PC-9 (cell line): ENCODE data around the gene KIF22.

Experiments
- CTCF ChIP-seq: fragments of 200-600 bp; sonication (generic); conservative IDR thresholded peaks from 2 replicates; pipeline ENCODE4 v1.6.1; 2017; ENCODE audit warnings: mixed run types, antibody characterized with exemption, mild to moderate bottlenecking, moderate library complexity
- EZH2 ChIP-seq: fragments of 200-600 bp; sonication (generic); IDR thresholded peaks from 2 replicates; pipeline ENCODE4 v1.8.0; 2017; ENCODE audit warnings: antibody characterized with exemption, low read depth

- TF ChIP-seq CTCF (peak; percentile 39; the same call in 1 of the 2 replicates), EZH2 (no peak)
Measured at GRCh38 chr16:29757950-29758466, 32.5 kb upstream of the KIF22 start.
